Small intestine (tissue), 7 donors: Measurements from ENCODE around the gene SLC38A3. TPM values are rescaled to one million over a fixed set of nuclear protein-coding genes. Genes with fewer than 3 reads are reported as not detected.
A peak's percentile ranks its signal among the peaks of the same experiment; 100 is the strongest.

Experiments used
- DNase-seq, 2 donors: peaks; one replicate each; pipeline versions ENCODE4 v3.0.0 to v3.0.0-alpha.2; 2013
- FAIRE-seq: peaks from 2 replicates; lab custom pipeline; 2012; peaks lifted over from hg19 to GRCh38; lab: Jason Lieb, UNC
- H3K27ac ChIP-seq, 3 donors: one replicate each; pipeline ENCODE4 v1.5.1; 2013; ENCODE audit warnings: low read length in 2 of 3, mild to moderate bottlenecking in 2 of 3, control low read depth in 1 of 3, inconsistent platforms in 1 of 3, low read depth in 1 of 3, moderate library complexity in 1 of 3
- H3K27me3 ChIP-seq, 3 donors: one replicate each; pipeline ENCODE4 v1.6.1; 2013; ENCODE audit warnings: low read length in 3 of 3, inconsistent platforms in 1 of 3; ENCODE audit not compliant: control insufficient read depth in 3 of 3, insufficient read depth in 3 of 3
- H3K36me3 ChIP-seq, 3 donors: one replicate each; pipeline ENCODE4 v1.6.1; 2013; ENCODE audit warnings: low read length in 3 of 3, inconsistent platforms in 1 of 3, low read depth in 1 of 3, mild to moderate bottlenecking in 1 of 3, moderate library complexity in 1 of 3; ENCODE audit not compliant: control insufficient read depth in 3 of 3, insufficient read depth in 2 of 3
- H3K4me1 ChIP-seq, 3 donors: one replicate each; pipeline ENCODE4 v1.6.1; 2013; ENCODE audit warnings: low read length in 2 of 3, inconsistent platforms in 1 of 3, low read depth in 1 of 3, mild to moderate bottlenecking in 1 of 3, moderate library complexity in 1 of 3; ENCODE audit not compliant: control insufficient read depth in 3 of 3, insufficient read depth in 2 of 3
- H3K4me3 ChIP-seq, 3 donors: one replicate each; pipeline ENCODE4 v1.5.1; 2013; ENCODE audit warnings: low read length in 3 of 3, control low read depth in 1 of 3, inconsistent platforms in 1 of 3, low read depth in 1 of 3, mild to moderate bottlenecking in 1 of 3, moderate library complexity in 1 of 3
- H3K9me3 ChIP-seq, 2 donors: one replicate each; pipeline ENCODE4 v1.6.1; 2013; ENCODE audit warnings: low read depth in 1 of 2, low read length in 1 of 2; ENCODE audit not compliant: control insufficient read depth in 2 of 2, insufficient read depth in 1 of 2
- WGBS, 3 donors: extraction: QIAGEN DNeasy Blood & Tissue Kit; methylation state at CpG; one replicate each; pipeline ENCODE4 v1.1.7; 2013; 5-methylcytosine and 5-hydroxymethylcytosine counted together
- polyA plus RNA-seq, 4 donors: library from polyadenylated mRNA; stranded (reverse) in 3 of 4; unstranded in 1 of 4; fragments of 200-250 nt in 3 of 4; fragments of 120-200 nt in 1 of 4; gene quantifications; one replicate each; pipeline versions ENCODE4 v1.2.1 to v1.2.3, GENCODE V29; 2013
- donor health status: healthy with polysubstance abuse.
- donor health status: control.
- donor health status: control.
- donor health status: Bipolar disorder and iron deficiency.
- donor health status: healthy.

The SLC38A3 gene
- polyA plus RNA-seq, 4 donors: 2.1 to 2.4 TPM; not detected in 2

- FAIRE-seq: no peak
Observed at GRCh38 chr3:50237754-50238548, 32.9 kb downstream of the SLC38A3 start.

GRCh38 chr3:50238549-50239026 is 33.5 kb downstream of the SLC38A3 start:
- Histone ChIP-seq H3K27ac (peak overlapping the region; percentile 62 to 81 (median 79)), H3K36me3 (peaks cover 0 to 51% (median 0%) of the 10 kb centered on the region in 3 donors), H3K4me1 (peaks cover 10 to 38% (median 23%) of the 10 kb centered on the region in 3 donors), H3K9me3 (no peaks in the 10 kb centered on the region), H3K4me3 (peak overlapping the region in 2 of 3 donors; percentile 86 to 92), H3K27me3 (no peaks in the 10 kb centered on the region)
- DNase-seq (peak; percentile 62 to 95), FAIRE-seq (no peak)
- whole genome bisulfite sequencing, 3 donors: 13 to 28% (median 26%) methylated on average over 7 of the region's 7 CpGs

More at GRCh38 chr3:50237754-50238548, 32.9 kb downstream of the SLC38A3 start:
- peak overlapping the region; percentile 79 to 87 (median 81) for H3K27ac ChIP-seq
- DNase-seq: peak; percentile 58 to 85
- H3K9me3 ChIP-seq: no peaks in the 10 kb centered on the region
- no peaks in the 10 kb centered on the region for H3K27me3 ChIP-seq
- H3K4me3 ChIP-seq: peak overlapping the region; percentile 78 to 92 (median 86)
- H3K4me1 ChIP-seq: peaks cover 10 to 40% (median 18%) of the 10 kb centered on the region in 3 donors
- H3K36me3 ChIP-seq: peaks cover 0 to 46% (median 0%) of the 10 kb centered on the region in 3 donors
- WGBS, 3 donors: 4 to 22% (median 18%) methylated on average over 31 of the region's 31 CpGs

DNA sequence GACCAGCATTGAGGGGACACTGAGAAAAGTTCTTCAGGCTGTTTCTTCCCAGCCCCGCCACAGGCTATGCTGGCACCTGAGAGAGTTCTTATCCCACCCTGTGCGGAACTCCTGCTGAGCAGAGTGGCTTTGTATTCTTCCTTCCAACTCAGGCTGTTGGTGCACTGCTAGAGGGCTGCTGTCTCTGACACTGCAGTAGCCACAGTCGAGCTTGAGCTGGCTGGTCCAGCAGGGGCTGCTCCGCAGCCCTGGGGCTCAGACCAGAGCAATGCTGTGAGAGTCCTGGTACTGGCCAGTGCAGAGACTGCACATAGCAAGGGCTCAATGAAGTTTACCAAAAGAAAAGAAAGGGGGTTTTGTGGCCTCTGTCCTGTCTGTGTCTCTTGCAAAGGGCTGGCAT is 34.6 kb downstream of the SLC38A3 start:
- WGBS, 3 donors: 77 to 91% (median 79%) methylated on average over 4 of the region's 4 CpGs
- no peak for FAIRE-seq

GRCh38 chr3:50241163-50241562 is 36.1 kb downstream of the SLC38A3 start:
- H3K36me3 ChIP-seq: peaks cover 0 to 66% (median 0%) of the 10 kb centered on the region in 3 donors
- no peak overlapping the region for H3K4me3 ChIP-seq
- no peak for DNase-seq
- no peaks in the 10 kb centered on the region for H3K9me3 ChIP-seq
- no peaks in the 10 kb centered on the region for H3K27me3 ChIP-seq
- peaks cover 11 to 41% (median 27%) of the 10 kb centered on the region in 3 donors for H3K4me1 ChIP-seq
- peak overlapping the region in 2 of 3 donors; percentile 31 to 91 for H3K27ac ChIP-seq
- 65 to 99% (median 77%) methylated on average over 4 of the region's 4 CpGs for WGBS, 3 donors
- no peak for FAIRE-seq

More for the DNA sequence above, 34.6 kb downstream of the SLC38A3 start:
- H3K4me1 ChIP-seq: peaks cover 10 to 38% (median 23%) of the 10 kb centered on the region in 3 donors
- H3K9me3 ChIP-seq: no peaks in the 10 kb centered on the region
- no peak overlapping the region for H3K4me3 ChIP-seq
- no peaks in the 10 kb centered on the region for H3K27me3 ChIP-seq
- H3K36me3 ChIP-seq: peaks cover 0 to 62% (median 0%) of the 10 kb centered on the region in 3 donors
- no peak for DNase-seq
- H3K27ac ChIP-seq: peak overlapping the region in 1 of 3 donors; percentile 81

- no peaks in the 10 kb centered on the region for H3K9me3 ChIP-seq
- WGBS, 3 donors: 49 to 54% (median 51%) methylated on average over 7 of the region's 7 CpGs
- H3K27me3 ChIP-seq: no peaks in the 10 kb centered on the region
- no peak overlapping the region for H3K4me3 ChIP-seq
- peaks cover 0 to 73% (median 0%) of the 10 kb centered on the region in 3 donors for H3K36me3 ChIP-seq
- FAIRE-seq (no peak), DNase-seq (no peak)
- peak overlapping the region; percentile 12 to 91 (median 31) for H3K27ac ChIP-seq
- peaks cover 8 to 48% (median 27%) of the 10 kb centered on the region in 3 donors for H3K4me1 ChIP-seq
Observed at GRCh38 chr3:50241713-50242380, 36.8 kb downstream of the SLC38A3 start.

DNA sequence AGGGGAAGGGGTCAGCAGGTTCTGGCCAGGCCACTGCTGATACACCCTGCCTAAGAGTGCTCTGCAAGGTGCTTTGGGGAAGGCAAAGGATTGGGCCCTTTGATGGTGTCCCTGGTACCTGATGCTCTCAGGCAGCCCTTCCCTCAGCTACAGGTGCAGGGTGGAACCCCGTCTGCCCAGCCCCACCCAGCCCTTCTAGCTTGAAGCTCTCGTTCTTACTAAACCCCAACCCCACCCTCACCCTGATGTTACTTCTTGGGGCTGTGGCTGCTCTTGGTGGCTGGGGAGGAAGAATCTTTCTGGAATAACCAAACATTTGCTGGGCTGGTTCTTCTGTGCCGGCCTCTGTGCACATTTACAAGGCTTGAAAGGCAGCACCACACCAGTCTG is 37.3 kb downstream of the SLC38A3 start:
- H3K9me3 ChIP-seq: no peaks in the 10 kb centered on the region
- peaks cover 7 to 48% (median 30%) of the 10 kb centered on the region in 3 donors for H3K4me1 ChIP-seq
- 19 to 27% (median 19%) methylated on average over 3 of the region's 3 CpGs for WGBS, 3 donors
- peaks cover 0 to 77% (median 0%) of the 10 kb centered on the region in 3 donors for H3K36me3 ChIP-seq
- no peak for FAIRE-seq
- H3K4me3 ChIP-seq: no peak overlapping the region
- no peak for DNase-seq
- H3K27ac ChIP-seq: peak overlapping the region in 2 of 3 donors; percentile 47 to 91
- no peaks in the 10 kb centered on the region for H3K27me3 ChIP-seq

- FAIRE-seq: no peak
- 29 to 54% (median 39%) methylated on average over 14 of the region's 14 CpGs for WGBS, 3 donors
- DNase-seq: no peak
- Histone ChIP-seq H3K27ac (peak overlapping the region; percentile 46 to 91 (median 47)), H3K27me3 (no peaks in the 10 kb centered on the region), H3K4me3 (no peak overlapping the region), H3K4me1 (peaks cover 4 to 49% (median 30%) of the 10 kb centered on the region in 3 donors), H3K36me3 (peaks cover 0 to 83% (median 0%) of the 10 kb centered on the region in 3 donors), H3K9me3 (no peaks in the 10 kb centered on the region)
Observed at GRCh38 chr3:50242851-50243542, 37.9 kb downstream of the SLC38A3 start.

DNA sequence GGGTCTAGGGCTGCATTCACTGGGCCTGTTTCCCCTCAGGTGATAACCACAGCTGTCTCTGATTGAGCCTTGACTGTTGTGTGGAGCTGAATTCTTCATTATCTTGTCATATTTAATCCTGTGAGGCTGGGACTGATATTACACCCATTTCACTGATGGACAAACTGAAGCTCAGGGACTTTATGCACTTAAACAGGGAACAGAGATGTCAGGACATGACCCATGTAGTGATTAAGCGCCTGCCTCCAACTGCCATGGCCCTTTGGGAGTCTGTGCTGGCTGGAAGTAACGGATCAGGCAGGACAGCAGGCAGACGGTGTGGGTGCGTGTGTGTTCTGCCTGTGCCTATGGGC is 38.4 kb downstream of the SLC38A3 start:
- no peak for DNase-seq
- Histone ChIP-seq H3K27me3 (no peaks in the 10 kb centered on the region), H3K4me1 (peaks cover 2 to 49% (median 30%) of the 10 kb centered on the region in 3 donors), H3K4me3 (no peak overlapping the region), H3K27ac (peak overlapping the region; percentile 46 to 91 (median 46)), H3K36me3 (peaks cover 0 to 84% (median 0%) of the 10 kb centered on the region in 3 donors), H3K9me3 (no peaks in the 10 kb centered on the region)
- WGBS, 3 donors: 83 to 96% (median 87%) methylated on average over 4 of the region's 4 CpGs
- no peak for FAIRE-seq
